ENCODE measurements around the gene PNPLA6. TPM values are rescaled to one million over a fixed set of nuclear protein-coding genes. Genes with fewer than 3 reads are reported as not detected.

Gene PNPLA6
- total and polyA plus RNA-seq, 2 of the 4 experiments (the other 2 are of a cell fraction): 17.9 to 52.7 TPM

- Histone ChIP-seq H2BK5ac (ENCODE audit: low read depth, low read length, poor library complexity, severe bottlenecking) (no peak overlapping the region), H3K9ac (ENCODE audit: low read depth, low read length) (no peak overlapping the region), H2AK5ac (ENCODE audit: low read depth, low read length) (no peak overlapping the region), H2BK20ac (ENCODE audit: low read depth, low read length) (no peak overlapping the region), H3K4me1 (ENCODE audit: control insufficient read depth, insufficient read depth, low read length) (no peaks in the 10 kb centered on the region), H2AK9ac (replicated peaks; ENCODE audit: low read depth, low read length, poor library complexity) (peak overlapping the region; percentile 1), H4K91ac (ENCODE audit: insufficient read depth, low read depth, low read length) (no peak overlapping the region), H3K4me2 (ENCODE audit: low read depth, low read length) (no peak overlapping the region), H3K4ac (ENCODE audit: low read depth, low read length) (no peak overlapping the region), H2AFZ (replicated peaks; ENCODE audit: low read length, poor library complexity) (peak overlapping the region; percentile 8), H4K5ac (ENCODE audit: low read depth, low read length) (no peak overlapping the region), H3K27ac (ENCODE audit: insufficient read depth, low read length) (no peak overlapping the region), H3K18ac (ENCODE audit: low read depth, low read length) (no peak overlapping the region), H4K20me1 (ENCODE audit: insufficient read depth, low read length) (no peaks in the 10 kb centered on the region; the same call in 1 of the 2 replicates), H3K9me1 (ENCODE audit: insufficient read depth, low read length) (no peaks in the 10 kb centered on the region), H4K8ac (ENCODE audit: low read depth in 2 of 2, low read length in 2 of 2) (no peak overlapping the region), H3K79me1 (ENCODE audit: low read depth in 1 of 2, low read length in 2 of 2) (0 out of 4 replicates have a peak, but pooled peaks cover 0 to 2% of the 10 kb centered on the region in 2 experiments), H3K36me3 (ENCODE audit: control insufficient read depth, insufficient read depth, low read length) (peaks cover 39% of the 10 kb centered on the region), H3K23ac (ENCODE audit: low read depth, low read length) (no peak overlapping the region), H3K27me3 (ENCODE audit: control insufficient read depth, insufficient read depth, low read length) (no peaks in the 10 kb centered on the region), H3K4me3 (ENCODE audit: insufficient read depth, low read depth, low read length) (no peak overlapping the region), H3K14ac (replicated peaks; ENCODE audit: low read depth, low read length) (no peak overlapping the region), H3K56ac (ENCODE audit: extremely low read depth, insufficient read depth, low read length) (no peak overlapping the region), H3K9me3 (ENCODE audit: control insufficient read depth, insufficient read depth, low read length) (no peaks in the 10 kb centered on the region), H2BK120ac (ENCODE audit: low read depth, low read length) (no peak overlapping the region), H2BK15ac (ENCODE audit: low read depth, low read length) (no peak overlapping the region)
- WGBS, 2 experiments (ENCODE audit: extremely low coverage in 2 of 2, insufficient read length in 1 of 2): 36% methylated on average over 14 of the region's 51 CpGs; no CpG with 5 or more reads in 1 of the 2 experiments
- CTCF ChIA-PET: no interaction called here
- peak; percentile 73 for ATAC-seq (ENCODE audit: low read depth)
- POLR2A ChIA-PET (ENCODE audit: unreplicated experiment): no interaction called here
- intact Hi-C loops (cut with micrococcal nuclease): no loop called here
- in situ Hi-C loops (cut with MboI; ENCODE audit: low sequenced_read_pairs): no loop called here
- TF ChIP-seq NFE2L2 (IDR thresholded peaks at IDR 0.05; ENCODE audit: low read depth, low read length) (no peak), MAZ (IDR thresholded peaks at IDR 0.05; ENCODE audit: borderline replicate concordance, low read depth, low read length) (no peak), BHLHE40 (IDR thresholded peaks at IDR 0.05; ENCODE audit: low read depth, low read length) (no peak), POLR2A (IDR thresholded peaks at IDR 0.05; ENCODE audit: low read depth, low read length) (no peak), SMC3 (IDR thresholded peaks at IDR 0.05; ENCODE audit: low read depth, low read length) (no peak), MXI1 (IDR thresholded peaks at IDR 0.05; ENCODE audit: borderline replicate concordance, low read depth, low read length) (no peak), RFX5 (IDR thresholded peaks at IDR 0.05; ENCODE audit: low read depth, low read length) (no peak), CEBPB (IDR thresholded peaks at IDR 0.05; ENCODE audit: low read depth, low read length) (no peak), MAFK (IDR thresholded peaks at IDR 0.05; ENCODE audit: low read depth, low read length) (no peak), FOS (IDR thresholded peaks at IDR 0.05; ENCODE audit: low read depth, low read length) (no peak)
- TF ChIP-seq, protein P1, sequence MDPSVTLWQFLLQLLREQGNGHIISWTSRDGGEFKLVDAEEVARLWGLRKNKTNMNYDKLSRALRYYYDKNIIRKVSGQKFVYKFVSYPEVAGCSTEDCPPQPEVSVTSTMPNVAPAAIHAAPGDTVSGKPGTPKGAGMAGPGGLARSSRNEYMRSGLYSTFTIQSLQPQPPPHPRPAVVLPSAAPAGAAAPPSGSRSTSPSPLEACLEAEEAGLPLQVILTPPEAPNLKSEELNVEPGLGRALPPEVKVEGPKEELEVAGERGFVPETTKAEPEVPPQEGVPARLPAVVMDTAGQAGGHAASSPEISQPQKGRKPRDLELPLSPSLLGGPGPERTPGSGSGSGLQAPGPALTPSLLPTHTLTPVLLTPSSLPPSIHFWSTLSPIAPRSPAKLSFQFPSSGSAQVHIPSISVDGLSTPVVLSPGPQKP (IDR thresholded peaks at IDR 0.05; ENCODE audit: borderline replicate concordance, low read depth, low read length): no peak
- dilution Hi-C loops (cut with HindIII; ENCODE audit: low sequenced_read_pairs, unreplicated experiment): no loop called here
- DNase-seq: peak; percentile 30
- BruUV-seq (replicated peaks): no TSS peak
Measured at GRCh38 chr19:7550987-7551761, 15.7 kb downstream of the PNPLA6 start.
